H9 (cell line): ENCODE measurements around the gene HEATR5B. TPM values are rescaled to one million over a fixed set of nuclear protein-coding genes. Genes with fewer than 3 reads are reported as not detected.
"Not testable (repeated sequence)": the region's sequence is repeated elsewhere in the genome, so short reads cannot be mapped to it uniquely, and the experiment has no call there.

Source experiments
- DNase-seq: peaks from one replicate; pipeline ENCODE4 v3.0.0-alpha.2; 2017
- H2AFZ ChIP-seq: one replicate; pipeline ENCODE4 v1.6.1; 2013; ENCODE audit warnings: mild to moderate bottlenecking, low read length, control low read depth, moderate library complexity
- H2AK5ac ChIP-seq: 2 replicates; pipeline ENCODE4 v1.6.1; 2013; ENCODE audit warnings: low read length, control low read depth, mixed read lengths; ENCODE audit not compliant: insufficient read length
- H2BK120ac ChIP-seq: one replicate; pipeline ENCODE4 v1.6.1; 2013; ENCODE audit warnings: low read depth, mild to moderate bottlenecking, low read length, control low read depth, inconsistent platforms; ENCODE audit not compliant: poor library complexity, severe bottlenecking
- H2BK12ac ChIP-seq: 2 replicates; pipeline ENCODE4 v1.6.1; 2013; ENCODE audit warnings: low read length, control low read depth, mixed read lengths, low read depth; ENCODE audit not compliant: insufficient read length
- H2BK15ac ChIP-seq: 2 replicates; pipeline ENCODE4 v1.6.1; 2013; ENCODE audit warnings: low read depth, low read length, control low read depth
- H2BK20ac ChIP-seq: one replicate; pipeline ENCODE4 v1.6.1; 2013; ENCODE audit warnings: low read depth, mild to moderate bottlenecking, low read length, control low read depth, inconsistent platforms; ENCODE audit not compliant: poor library complexity, severe bottlenecking
- H2BK5ac ChIP-seq: 2 replicates; pipeline ENCODE4 v1.6.1; 2013; ENCODE audit warnings: low read length, control low read depth, mixed read lengths; ENCODE audit not compliant: insufficient read length
- H3K14ac ChIP-seq: 2 replicates; pipeline ENCODE4 v1.6.1; 2013; ENCODE audit warnings: low read length, control low read depth; ENCODE audit not compliant: insufficient read depth
- H3K18ac ChIP-seq: 2 replicates; pipeline ENCODE4 v1.6.1; 2013; ENCODE audit warnings: low read depth, mild to moderate bottlenecking, mixed read lengths, low read length, control low read depth; ENCODE audit not compliant: insufficient read length
- H3K23ac ChIP-seq: 2 replicates; pipeline ENCODE4 v1.6.1; 2013; ENCODE audit warnings: low read length, control low read depth, mixed read lengths, low read depth; ENCODE audit not compliant: insufficient read length
- H3K23me2 ChIP-seq: 2 replicates; pipeline ENCODE4 v1.6.1; 2013; ENCODE audit warnings: low read depth, mild to moderate bottlenecking, mixed read lengths, low read length, control low read depth; ENCODE audit not compliant: insufficient read length, poor library complexity, severe bottlenecking
- H3K27ac ChIP-seq: 2 replicates; pipeline ENCODE4 v1.5.1; 2013; ENCODE audit warnings: low read length, control low read depth, mixed read lengths, low read depth; ENCODE audit not compliant: insufficient read length
- H3K27me3 ChIP-seq: 2 replicates; pipeline ENCODE4 v1.6.1; 2013; ENCODE audit warnings: low read length, control low read depth, inconsistent platforms; ENCODE audit not compliant: insufficient read depth
- H3K4ac ChIP-seq: 2 replicates; pipeline ENCODE4 v1.6.1; 2013; ENCODE audit warnings: low read depth, mild to moderate bottlenecking, control low read depth, inconsistent platforms, low read length, moderate library complexity
- H3K4me1 ChIP-seq: 2 replicates; pipeline ENCODE4 v1.6.1; 2013; ENCODE audit warnings: low read length, control low read depth, inconsistent platforms; ENCODE audit not compliant: insufficient read depth
- H3K4me2 ChIP-seq: 2 replicates; pipeline ENCODE4 v1.6.1; 2013; ENCODE audit warnings: low read length, control low read depth, mixed read lengths; ENCODE audit not compliant: insufficient read length, insufficient read depth
- H3K56ac ChIP-seq: 2 replicates; pipeline ENCODE4 v1.6.1; 2013; ENCODE audit warnings: low read depth, mild to moderate bottlenecking, mixed read lengths, low read length, control low read depth; ENCODE audit not compliant: insufficient read length
- H3K79me1 ChIP-seq: 2 replicates; pipeline ENCODE4 v1.6.1; 2013; ENCODE audit warnings: low read depth, mild to moderate bottlenecking, moderate library complexity, low read length, control low read depth, inconsistent platforms; ENCODE audit not compliant: insufficient read depth, poor library complexity, severe bottlenecking
- H3K79me2 ChIP-seq: 2 replicates; pipeline ENCODE4 v1.6.1; 2013; ENCODE audit warnings: low read length, control low read depth, inconsistent platforms; ENCODE audit not compliant: insufficient read depth
- H3K9ac ChIP-seq: 2 replicates; pipeline ENCODE4 v1.6.1; 2013; ENCODE audit warnings: low read length, control low read depth, mixed read lengths; ENCODE audit not compliant: insufficient read length; ENCODE audit errors: extremely low read depth
- H3K9me3 ChIP-seq: one replicate; pipeline ENCODE4 v1.6.1; 2013; ENCODE audit warnings: low read depth, low read length, inconsistent platforms; ENCODE audit not compliant: control insufficient read depth
- H3T11ph ChIP-seq: one replicate; pipeline ENCODE4 v1.6.1; 2013; ENCODE audit warnings: mild to moderate bottlenecking, low read length, control low read depth, inconsistent platforms
- H4K20me1 ChIP-seq: one replicate; pipeline ENCODE4 v1.6.1; 2013; ENCODE audit not compliant: control insufficient read depth, insufficient read length, insufficient read depth
- H4K5ac ChIP-seq: 2 replicates; pipeline ENCODE4 v1.6.1; 2013; ENCODE audit warnings: low read depth, mild to moderate bottlenecking, mixed read lengths, low read length, control low read depth; ENCODE audit not compliant: insufficient read length
- H4K8ac ChIP-seq: replicated peaks from 2 replicates; pipeline ENCODE4 v1.6.1; 2013; ENCODE audit warnings: low read length, control low read depth, mixed read lengths, low read depth; ENCODE audit not compliant: insufficient read length
- H4K91ac ChIP-seq: 2 replicates; pipeline ENCODE4 v1.6.1; 2013; ENCODE audit warnings: low read depth, mild to moderate bottlenecking, moderate library complexity, mixed read lengths, low read length, control low read depth; ENCODE audit not compliant: insufficient read length
- H3K27ac Mint-ChIP-seq, 3 experiments: 2 replicates in 2 of 3; 3 replicates in 1 of 3; pipeline ENCODE4 v1.8.0; 2020 to 2021; ENCODE audit warnings: mixed read lengths in 3 of 3, mild to moderate bottlenecking in 1 of 3, moderate library complexity in 1 of 3
- H3K27me3 Mint-ChIP-seq: 2 replicates; pipeline ENCODE4 v1.8.0; 2021; ENCODE audit warnings: low read depth, mild to moderate bottlenecking, moderate library complexity, mixed read lengths
- H3K36me3 Mint-ChIP-seq, 3 experiments: 2 replicates in 2 of 3; 3 replicates in 1 of 3; pipeline ENCODE4 v1.8.0; 2020 to 2021; ENCODE audit warnings: low read depth in 3 of 3, mixed read lengths in 3 of 3; ENCODE audit not compliant: insufficient read depth in 1 of 3
- H3K4me1 Mint-ChIP-seq, 2 experiments: 2 replicates each; pipeline ENCODE4 v1.8.0; 2020; ENCODE audit warnings: mixed read lengths in 2 of 2
- H3K4me3 Mint-ChIP-seq, 2 experiments: 2 replicates in 1 of 2; 3 replicates in 1 of 2; pipeline ENCODE4 v1.8.0; 2020 to 2021; ENCODE audit warnings: mild to moderate bottlenecking in 2 of 2, mixed read lengths in 2 of 2, moderate library complexity in 1 of 2
- H3K9me3 Mint-ChIP-seq, 2 experiments: 2 replicates in 1 of 2; 3 replicates in 1 of 2; pipeline ENCODE4 v1.8.0; 2020; ENCODE audit warnings: mild to moderate bottlenecking in 2 of 2, mixed read lengths in 2 of 2, moderate library complexity in 1 of 2
- CTCF ChIP-seq: fragments of 200-600 bp; sonication (generic); conservative IDR thresholded peaks from 3 replicates; pipeline ENCODE4 v1.8.0; 2021; ENCODE audit warnings: antibody characterized with exemption, mild to moderate bottlenecking
- WGBS: extraction: QIAGEN DNeasy Blood & Tissue Kit; methylation state at CpG from one replicate; pipeline ENCODE4 v1.1.7; 2013; ENCODE audit warnings: missing lambda C conversion rate, low lambda C conversion rate, mixed read lengths; ENCODE audit not compliant: insufficient read length; ENCODE audit errors: extremely low coverage; 5-methylcytosine and 5-hydroxymethylcytosine counted together
- total RNA-seq: library from RNA; stranded (reverse); gene quantifications from 2 replicates; pipeline ENCODE4 v1.2.1, GENCODE V29; 2021

HEATR5B gene
- total RNA-seq, 1 experiment from 2014 or later, result 14.0 TPM

GRCh38 chr2:36981911-36982310, 102.3 kb downstream of the HEATR5B start:
- Mint-ChIP-seq H3K36me3 (peaks cover 0 to 8% (median 0%) of the 10 kb centered on the region in 3 experiments; a peak in 1 of 7 replicates), H3K9me3 (peaks cover 0 to 6% of the 10 kb centered on the region in 2 experiments; a peak in 2 of 5 replicates), H3K4me3 (no peak overlapping the region), H3K27ac (no peak overlapping the region), H3K27me3 (no peaks in the 10 kb centered on the region), H3K4me1 (no peaks in the 10 kb centered on the region)
- Histone ChIP-seq H2BK20ac (no peak overlapping the region), H3T11ph (no peak overlapping the region), H3K27ac (no peak overlapping the region), H4K8ac (no peak overlapping the region), H3K14ac (no peak overlapping the region), H2AFZ (no peak overlapping the region), H3K23ac (no peak overlapping the region), H2BK5ac (no peak overlapping the region), H2BK12ac (no peak overlapping the region), H3K23me2 (no peaks in the 10 kb centered on the region), H3K79me2 (no peaks in the 10 kb centered on the region), H3K4ac (no peak overlapping the region), H2BK120ac (no peak overlapping the region), H2AK5ac (no peak overlapping the region), H3K4me2 (no peak overlapping the region), H4K91ac (no peak overlapping the region), H3K79me1 (no peaks in the 10 kb centered on the region), H3K56ac (no peak overlapping the region), H2BK15ac (no peak overlapping the region), H3K4me1 (no peaks in the 10 kb centered on the region), H4K5ac (no peak overlapping the region), H3K9me3 (no peaks in the 10 kb centered on the region), H4K20me1 (no peaks in the 10 kb centered on the region), H3K9ac (no peak overlapping the region), H3K18ac (no peak overlapping the region), H3K27me3 (no peaks in the 10 kb centered on the region)
- TF ChIP-seq CTCF, result no peak
- WGBS, result no CpG with 5 or more reads among the region's 2 CpGs
- no peak for DNase-seq

GRCh38 chr2:36979007-36979406, 105.2 kb downstream of the HEATR5B start:
- not testable (repeated sequence) for H2BK5ac ChIP-seq, H3K56ac ChIP-seq, H2AFZ ChIP-seq, H2BK15ac ChIP-seq, DNase-seq, H3K4me3 Mint-ChIP-seq, H3K14ac ChIP-seq, H2AK5ac ChIP-seq, H3K4me1 Mint-ChIP-seq, H3K23me2 ChIP-seq, H4K20me1 ChIP-seq, H4K8ac ChIP-seq, H3K18ac ChIP-seq, H3K23ac ChIP-seq, H3T11ph ChIP-seq, H2BK120ac ChIP-seq, H3K9me3 ChIP-seq, H3K4ac ChIP-seq, H2BK12ac ChIP-seq, H3K79me2 ChIP-seq, H3K27me3 Mint-ChIP-seq, H3K27ac ChIP-seq, H2BK20ac ChIP-seq, H3K9ac ChIP-seq, H3K27ac Mint-ChIP-seq, H4K5ac ChIP-seq, H3K9me3 Mint-ChIP-seq, H3K4me2 ChIP-seq, H3K36me3 Mint-ChIP-seq, H3K27me3 ChIP-seq, H3K4me1 ChIP-seq, H4K91ac ChIP-seq, H3K79me1 ChIP-seq
- WGBS, result no CpG with 5 or more reads among the region's 3 CpGs
